ENCODE results near the gene MAD1L1.
"Not testable (repeated sequence)": the region's sequence is repeated elsewhere in the genome, so short reads cannot be mapped to it uniquely, and the experiment has no call there.

MAD1L1 gene

GRCh38 chr7:2162004-2162902 lies 70.5 kb downstream of the MAD1L1 start:
- DNase-seq (ENCODE audit: extremely low read depth in 1 of 2, low read depth in 1 of 2) = not testable (repeated sequence)

DNA sequence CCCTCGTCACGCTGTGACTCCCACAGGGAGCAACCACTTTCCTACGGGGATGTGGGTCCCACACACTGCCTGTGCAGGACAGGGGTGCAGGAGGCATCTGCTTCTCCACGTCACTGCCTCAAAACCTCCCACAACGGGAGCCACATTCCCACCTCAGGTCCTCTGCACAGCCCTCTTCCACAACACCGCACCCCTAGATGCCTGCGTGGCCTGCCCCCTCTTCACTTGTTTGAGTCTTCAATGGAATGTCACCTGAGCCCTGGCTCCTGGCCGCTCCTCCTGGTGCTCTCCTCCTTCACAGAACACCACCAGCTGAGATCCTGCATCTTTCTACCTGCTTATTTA lies 73.6 kb downstream of the MAD1L1 start:
- no peak for DNase-seq (ENCODE audit: extremely low read depth in 1 of 2, low read depth in 1 of 2)

- no peak for DNase-seq (ENCODE audit: extremely low read depth in 1 of 2, low read depth in 1 of 2)
Observed at GRCh38 chr7:2158331-2159175, 74.2 kb downstream of the MAD1L1 start.

- DNase-seq (ENCODE audit: extremely low read depth in 1 of 2, low read depth in 1 of 2) = no peak
Observed at GRCh38 chr7:2157473-2158279, 75.1 kb downstream of the MAD1L1 start.

DNA sequence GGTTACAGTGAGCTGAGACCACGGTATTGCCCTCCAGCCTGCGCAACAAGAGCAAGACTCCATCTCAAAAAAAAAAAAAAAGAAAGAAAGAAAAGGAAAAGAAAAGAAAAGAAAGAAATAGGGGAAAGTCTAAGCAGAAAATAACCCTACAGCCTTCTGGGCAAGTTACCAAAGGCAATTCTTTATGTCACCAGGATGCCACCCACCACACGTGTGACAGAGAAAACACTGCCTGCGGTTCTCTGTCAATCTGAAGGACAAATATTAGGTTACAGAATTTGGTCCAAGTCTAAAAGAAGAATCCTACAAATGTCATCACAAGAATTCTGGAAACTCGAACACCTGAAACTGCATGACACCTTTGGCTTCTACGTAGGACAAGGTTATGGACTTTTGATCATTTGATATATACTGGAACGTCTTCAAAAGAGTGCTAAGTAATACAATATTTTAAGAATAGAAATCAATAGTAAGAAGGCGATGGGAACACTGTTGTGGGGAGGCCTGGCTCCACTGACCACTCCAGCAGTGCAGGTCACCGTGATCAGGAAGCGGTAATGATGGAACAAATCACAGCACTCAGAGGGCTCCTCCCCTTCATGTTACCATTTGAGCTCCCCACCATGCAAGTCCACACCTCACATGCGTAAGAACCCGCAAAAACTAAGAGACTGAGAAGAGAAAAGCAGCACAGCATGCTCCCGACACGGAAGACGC lies 75.8 kb downstream of the MAD1L1 start:
- DNase-seq (ENCODE audit: extremely low read depth in 1 of 2, low read depth in 1 of 2) = no peak

DNA sequence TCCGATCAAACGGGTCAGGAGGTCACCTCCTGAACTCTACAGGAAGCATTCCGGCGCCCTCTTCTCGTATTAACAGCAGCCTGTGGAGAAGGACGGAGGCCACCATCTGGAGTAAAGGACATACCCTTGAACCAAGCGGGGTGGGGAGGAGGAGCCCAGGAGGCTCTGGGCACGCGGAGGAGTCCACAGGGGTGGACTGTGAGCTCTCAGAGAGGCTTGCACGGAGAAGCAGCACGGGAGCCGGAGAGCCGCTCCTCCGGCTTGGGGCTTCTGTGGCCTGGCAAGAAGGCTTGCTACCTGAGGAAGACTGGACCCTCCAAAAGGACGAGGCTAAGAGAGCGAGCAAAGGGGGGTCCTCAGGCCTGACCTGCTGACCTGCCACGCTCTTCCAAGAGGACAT lies 77.9 kb downstream of the MAD1L1 start:
- DNase-seq (ENCODE audit: extremely low read depth in 1 of 2, low read depth in 1 of 2) = no peak

DNA sequence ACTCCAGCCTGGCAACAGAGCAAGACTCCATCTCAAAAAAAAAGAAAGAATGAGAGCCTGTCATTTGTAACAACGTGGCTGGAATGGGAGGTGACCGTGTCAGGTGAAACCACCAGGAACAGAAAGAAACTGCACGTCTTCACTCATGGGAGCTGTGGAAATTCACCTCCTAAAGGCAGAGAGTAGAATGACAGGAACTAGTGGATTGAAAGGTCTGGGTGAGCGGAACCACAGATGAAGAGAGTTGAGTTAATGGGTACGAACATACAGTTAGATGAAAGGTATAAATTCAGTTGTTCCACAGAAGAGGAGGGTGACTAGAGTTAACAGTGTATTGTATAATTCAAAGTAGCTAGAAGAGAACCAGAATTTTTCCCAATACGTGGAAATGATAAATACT lies 78.6 kb downstream of the MAD1L1 start:
- no peak for DNase-seq (ENCODE audit: extremely low read depth in 1 of 2, low read depth in 1 of 2)

DNA sequence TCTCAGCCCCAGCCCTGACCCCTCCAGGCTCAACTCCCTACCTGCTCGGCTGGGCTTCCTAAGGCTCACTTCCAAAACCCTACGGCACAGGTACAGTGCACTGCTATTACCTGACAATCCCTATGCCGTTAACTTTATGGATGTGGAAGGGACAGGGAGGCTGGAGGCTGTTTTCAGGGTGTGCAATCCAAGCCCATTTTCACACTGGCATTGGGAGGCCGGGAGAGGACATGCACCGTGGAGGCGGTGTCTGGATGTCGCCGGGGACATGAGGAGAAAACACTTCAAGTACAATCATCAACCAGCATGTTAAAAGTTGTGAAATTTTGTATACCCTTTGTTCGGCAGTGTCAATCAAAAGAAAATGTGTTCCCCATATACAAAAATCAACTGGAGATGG lies 80.1 kb downstream of the MAD1L1 start:
- DNase-seq (ENCODE audit: extremely low read depth in 1 of 2, low read depth in 1 of 2) = no peak

DNA sequence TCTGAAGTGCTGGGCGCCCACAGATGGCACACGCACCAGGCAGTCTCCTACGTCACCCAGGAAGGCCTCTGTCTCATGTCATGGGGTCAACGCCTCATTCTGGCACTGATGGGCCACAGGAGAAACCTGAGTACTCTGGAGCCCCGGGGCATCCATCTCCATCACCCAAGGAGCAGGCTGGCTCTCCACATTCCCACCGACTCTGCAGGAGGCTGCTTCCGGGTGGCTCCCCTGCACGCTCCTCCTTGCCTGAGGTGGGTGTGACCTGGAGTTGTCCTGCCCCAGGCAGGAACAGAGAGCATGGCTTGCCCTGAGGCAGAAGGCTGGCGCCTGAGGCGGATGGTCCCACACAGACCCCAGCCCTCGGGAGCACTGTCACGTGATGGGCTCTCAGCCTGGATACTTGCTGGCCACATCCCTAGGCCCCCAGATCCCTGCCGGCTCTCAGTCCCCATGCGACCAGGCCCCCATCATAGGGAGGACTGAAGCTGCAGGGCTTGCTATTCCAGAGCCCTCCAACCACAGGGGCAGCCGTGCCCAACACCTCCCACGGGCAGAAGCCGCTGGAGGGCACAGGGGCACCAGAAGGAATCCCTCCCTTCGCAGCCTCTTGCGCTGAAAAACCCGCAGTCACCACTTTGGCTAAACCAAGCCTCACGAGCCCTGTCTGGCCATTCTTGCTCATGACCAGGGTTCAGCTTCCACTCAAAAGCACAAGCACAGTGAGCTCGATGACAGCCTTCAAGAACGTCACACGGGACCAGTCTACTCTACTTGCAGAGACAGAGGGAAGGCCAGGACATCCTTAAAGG lies 80.7 kb downstream of the MAD1L1 start:
- no peak for DNase-seq (ENCODE audit: extremely low read depth in 1 of 2, low read depth in 1 of 2)

- no peak for DNase-seq (ENCODE audit: extremely low read depth in 1 of 2, low read depth in 1 of 2)
Observed at GRCh38 chr7:2151237-2151636, 81.5 kb downstream of the MAD1L1 start.

DNA sequence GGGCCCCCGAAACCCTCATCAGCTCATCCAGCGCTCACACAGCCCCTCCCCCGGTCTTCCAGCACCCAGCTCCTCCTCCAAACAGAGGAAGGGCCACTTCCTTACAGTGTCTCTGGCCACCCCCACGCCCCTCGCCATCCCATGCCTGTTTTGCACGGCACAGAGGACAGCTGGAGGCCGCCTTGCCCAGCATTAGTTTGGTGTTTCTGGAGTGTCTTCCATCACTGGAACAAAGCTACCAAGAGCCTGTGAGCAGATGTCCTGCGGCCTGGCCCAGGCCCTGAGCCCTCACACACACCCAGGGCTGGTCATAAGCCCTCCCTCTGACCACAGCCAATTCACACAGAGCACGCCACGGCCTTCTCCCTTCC lies 82.3 kb downstream of the MAD1L1 start:
- no peak for DNase-seq (ENCODE audit: extremely low read depth in 1 of 2, low read depth in 1 of 2)

GRCh38 chr7:2149672-2150444 lies 82.9 kb downstream of the MAD1L1 start:
- DNase-seq (ENCODE audit: extremely low read depth in 1 of 2, low read depth in 1 of 2) = no peak

DNA sequence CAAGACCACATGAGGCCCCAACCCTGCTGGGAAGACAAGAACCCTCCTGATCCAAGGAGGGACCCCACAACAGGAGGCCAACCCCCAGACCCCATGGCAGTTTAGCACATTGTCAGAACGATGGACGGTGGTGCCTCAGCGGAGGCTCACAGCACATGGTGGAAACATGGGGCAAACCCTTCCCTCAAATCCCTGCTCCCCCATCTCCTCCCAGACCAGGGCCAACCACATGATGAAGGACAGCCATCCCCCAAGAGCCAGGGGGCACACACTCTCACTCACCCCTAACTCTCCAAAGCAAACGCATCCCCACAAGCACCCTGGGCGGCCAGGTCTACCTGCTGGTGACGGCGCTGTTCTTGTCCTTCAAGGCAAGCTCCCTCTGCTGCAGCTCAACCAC lies 83.9 kb downstream of the MAD1L1 start:
- DNase-seq (ENCODE audit: extremely low read depth in 1 of 2, low read depth in 1 of 2) = no peak

- DNase-seq (ENCODE audit: extremely low read depth in 1 of 2, low read depth in 1 of 2) = no peak
Observed at GRCh38 chr7:2148189-2148588, 84.6 kb downstream of the MAD1L1 start.

DNA sequence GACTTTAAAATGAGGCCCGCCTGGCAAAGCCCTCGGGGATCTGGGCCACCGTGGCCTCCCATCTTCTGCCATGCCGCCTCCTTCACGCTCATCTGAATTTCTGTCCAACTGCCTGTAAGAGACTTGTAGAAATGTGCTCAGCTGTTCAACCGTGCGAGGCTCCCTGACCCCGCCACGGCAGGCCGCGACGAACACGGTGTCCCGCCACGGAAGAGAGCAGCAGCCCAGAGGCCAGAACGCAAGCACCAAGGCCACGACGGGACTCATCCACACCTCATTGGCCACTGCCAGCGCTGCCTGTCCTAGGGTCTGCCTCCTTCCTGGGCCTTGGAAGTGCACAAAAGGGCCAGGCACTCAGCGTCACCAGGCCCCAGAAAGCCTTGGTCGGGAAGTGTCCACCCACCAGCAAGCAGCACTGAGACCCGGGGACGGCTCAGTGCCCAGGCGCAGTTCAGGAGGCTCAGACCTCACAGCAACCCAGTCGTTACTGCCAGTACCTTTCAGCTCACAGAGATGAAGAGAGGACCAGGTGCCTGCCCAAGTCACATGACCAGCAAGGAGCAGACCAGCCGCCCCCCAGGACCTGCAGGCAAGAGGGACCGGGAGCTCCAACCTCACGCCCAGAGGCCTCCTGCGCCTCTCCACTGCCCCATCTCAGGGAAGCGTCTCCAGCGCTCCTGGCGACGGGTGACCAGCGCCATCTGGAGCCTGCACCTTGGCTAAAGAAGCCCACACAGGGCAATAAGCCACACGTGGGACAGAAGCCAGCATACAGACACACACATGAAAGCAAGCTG lies 85.9 kb downstream of the MAD1L1 start:
- no peak for DNase-seq (ENCODE audit: extremely low read depth in 1 of 2, low read depth in 1 of 2)

- DNase-seq (ENCODE audit: extremely low read depth in 1 of 2, low read depth in 1 of 2) = no peak
Observed at GRCh38 chr7:2145835-2146580, 86.7 kb downstream of the MAD1L1 start.

- no peak for DNase-seq (ENCODE audit: extremely low read depth in 1 of 2, low read depth in 1 of 2)
Observed at GRCh38 chr7:2144926-2145325, 87.8 kb downstream of the MAD1L1 start.

All from stimulated activated CD8-positive, alpha-beta memory T cell treated with anti-CD3 and anti-CD28 coated beads, Interleukin-7, amount 100 ng/mL, for 48 hours (primary cell).